Ovary (tissue), 3 donors: Measurements from ENCODE around the gene CACYBP.

Experiments
- EP300 ChIP-seq: sonication (generic); formaldehyde crosslinking; IDR thresholded peaks from one replicate; pipeline ENCODE4 v1.6.1; 2017; ENCODE audit warnings: antibody characterized with exemption
- POLR2A ChIP-seq: fragments of 450-650 bp; IDR thresholded peaks from one replicate; pipeline ENCODE4 v1.6.1; 2017; ENCODE audit warnings: antibody characterized with exemption, mild to moderate bottlenecking, moderate library complexity
- TF ChIP-seq, protein P1 (sequence below), 3 donors: fragments of 450-650 bp in 2 of 3; fragments of 200-600 bp in 1 of 3; IDR thresholded peaks; one replicate each; pipeline versions ENCODE4 v1.5.1 to v1.8.0; 2016 to 2022; ENCODE audit warnings: antibody characterized with exemption in 3 of 3, mild to moderate bottlenecking in 1 of 3
- donor health status: DM: no; HTN: no; CAD: no.

DNA sequence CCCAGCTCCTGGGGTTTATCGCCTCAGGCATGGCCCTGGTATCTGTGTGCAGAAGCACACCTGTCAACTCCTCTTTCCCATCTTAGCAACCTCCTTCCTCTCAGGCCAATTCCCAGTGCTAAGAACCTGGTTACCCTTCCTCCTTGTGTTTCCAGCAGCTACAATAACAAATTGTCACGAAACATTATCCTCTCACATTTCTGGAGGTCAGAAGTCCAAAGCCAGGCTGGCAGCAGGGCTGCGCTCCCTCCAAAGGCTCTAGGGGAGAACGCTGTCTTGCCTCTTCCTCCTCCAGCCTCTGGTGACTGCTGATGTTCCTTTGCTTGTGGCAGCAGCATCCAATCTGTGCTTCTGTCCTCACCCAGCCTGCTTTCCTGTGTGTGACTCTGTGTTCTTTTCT, 34.2 kb downstream of the CACYBP start:
- TF ChIP-seq, protein P1, sequence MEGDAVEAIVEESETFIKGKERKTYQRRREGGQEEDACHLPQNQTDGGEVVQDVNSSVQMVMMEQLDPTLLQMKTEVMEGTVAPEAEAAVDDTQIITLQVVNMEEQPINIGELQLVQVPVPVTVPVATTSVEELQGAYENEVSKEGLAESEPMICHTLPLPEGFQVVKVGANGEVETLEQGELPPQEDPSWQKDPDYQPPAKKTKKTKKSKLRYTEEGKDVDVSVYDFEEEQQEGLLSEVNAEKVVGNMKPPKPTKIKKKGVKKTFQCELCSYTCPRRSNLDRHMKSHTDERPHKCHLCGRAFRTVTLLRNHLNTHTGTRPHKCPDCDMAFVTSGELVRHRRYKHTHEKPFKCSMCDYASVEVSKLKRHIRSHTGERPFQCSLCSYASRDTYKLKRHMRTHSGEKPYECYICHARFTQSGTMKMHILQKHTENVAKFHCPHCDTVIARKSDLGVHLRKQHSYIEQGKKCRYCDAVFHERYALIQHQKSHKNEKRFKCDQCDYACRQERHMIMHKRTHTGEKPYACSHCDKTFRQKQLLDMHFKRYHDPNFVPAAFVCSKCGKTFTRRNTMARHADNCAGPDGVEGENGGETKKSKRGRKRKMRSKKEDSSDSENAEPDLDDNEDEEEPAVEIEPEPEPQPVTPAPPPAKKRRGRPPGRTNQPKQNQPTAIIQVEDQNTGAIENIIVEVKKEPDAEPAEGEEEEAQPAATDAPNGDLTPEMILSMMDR (IDR thresholded peaks at IDR 0.05), result no peak
- TF ChIP-seq EP300 (no peak), POLR2A (no peak)
